IPS-18c (cell line): ENCODE measurements around the gene RNF144B.
"Not testable (repeated sequence)": the region's sequence is repeated elsewhere in the genome, so short reads cannot be mapped to it uniquely, and the experiment has no call there.

Source experiments
- H3K4me3 ChIP-seq: 2 replicates; pipeline ENCODE4 v1.7.0; 2013; ENCODE audit warnings: low read depth, mild to moderate bottlenecking, low read length, moderate library complexity; ENCODE audit not compliant: insufficient read depth
- H3K9me3 ChIP-seq: one replicate; pipeline ENCODE4 v1.6.1; 2013; ENCODE audit warnings: mild to moderate bottlenecking, low read length, moderate library complexity; ENCODE audit not compliant: control insufficient read depth, insufficient read depth

The RNF144B gene

DNA sequence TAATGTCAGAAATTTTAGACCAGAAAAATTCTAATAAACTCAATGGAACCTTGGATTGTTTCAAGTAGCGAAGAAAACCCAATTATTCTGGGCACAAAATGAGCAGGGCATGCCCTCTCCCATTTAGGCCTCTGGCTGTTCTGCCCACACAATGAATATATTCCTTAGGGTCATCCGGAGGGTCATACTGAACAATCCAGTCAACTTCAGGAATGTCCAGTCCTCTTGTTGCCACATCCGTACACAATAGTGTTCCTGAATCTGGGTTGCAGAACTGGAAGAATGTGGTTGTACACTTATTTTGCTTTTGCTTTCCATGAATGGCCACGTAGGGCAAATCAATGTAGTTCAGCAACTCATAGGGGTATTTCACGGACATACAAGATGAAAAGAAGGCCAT lies 23.4 kb upstream of the RNF144B start:
- H3K4me3 ChIP-seq, result no peak overlapping the region
- H3K9me3 ChIP-seq, result no peaks in the 10 kb centered on the region

- not testable (repeated sequence) for H3K9me3 ChIP-seq, H3K4me3 ChIP-seq
Measured at GRCh38 chr6:18364561-18364960, 22.6 kb upstream of the RNF144B start.

DNA sequence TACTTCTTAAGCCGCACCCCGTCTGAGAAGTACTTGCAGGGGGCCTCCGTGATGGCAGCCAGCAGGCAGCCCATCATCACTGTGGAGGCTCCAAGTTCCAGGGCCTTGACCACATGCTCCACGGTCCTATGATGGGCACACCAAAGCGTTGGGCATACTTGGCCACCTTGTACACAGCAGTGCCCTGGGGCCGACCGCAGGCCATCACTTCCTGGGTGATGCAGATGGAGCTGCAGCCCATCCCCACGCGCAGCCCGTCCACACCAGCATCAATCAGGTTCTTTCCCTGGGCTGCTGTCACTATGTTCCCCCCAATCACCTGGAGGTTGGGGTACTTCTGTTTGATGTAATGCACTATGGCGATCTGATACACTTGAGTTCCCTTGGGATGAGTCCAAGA lies 19.8 kb upstream of the RNF144B start:
- H3K4me3 ChIP-seq, result no peak overlapping the region

DNA sequence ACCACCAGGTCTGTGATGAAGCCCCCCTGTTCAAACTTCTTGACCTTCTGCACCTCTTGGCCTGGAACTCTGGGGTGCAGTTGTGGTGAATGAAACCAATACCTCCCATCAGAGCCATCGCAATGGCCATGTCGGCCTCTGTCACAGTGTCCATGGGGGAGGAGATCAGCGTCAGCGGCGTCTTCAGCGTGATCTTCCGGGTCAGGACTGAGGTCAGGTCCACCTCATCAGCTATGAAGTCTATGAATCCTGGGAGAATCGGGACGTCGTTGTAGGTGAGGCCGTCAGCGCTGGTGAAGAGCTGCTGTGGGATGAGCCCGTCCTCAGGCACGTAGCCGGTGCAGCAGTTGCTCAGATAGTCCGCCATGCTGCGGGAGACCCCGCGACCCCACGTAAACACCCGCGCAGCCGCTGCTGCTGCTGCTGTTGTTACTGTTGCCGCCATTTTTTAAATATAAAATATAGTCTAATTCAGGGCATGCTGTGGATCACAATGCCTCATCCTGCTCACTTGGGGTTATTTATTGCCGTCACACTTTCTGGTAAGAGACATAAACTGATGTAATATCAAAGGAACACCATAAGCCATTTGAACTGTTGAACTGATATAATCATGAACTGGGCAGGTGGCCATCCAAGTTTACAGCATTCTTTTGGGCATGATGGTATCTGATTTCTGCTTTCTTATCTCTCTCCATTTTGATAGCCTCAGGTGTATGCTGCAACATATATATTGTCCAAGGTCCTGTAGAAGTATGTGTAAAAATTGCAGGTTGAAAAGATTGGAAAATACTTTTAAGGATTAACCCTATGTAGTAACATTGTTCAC lies 18.7 kb upstream of the RNF144B start:
- H3K9me3 ChIP-seq, result no peaks in the 10 kb centered on the region
- no peak overlapping the region for H3K4me3 ChIP-seq

More for the DNA sequence above, 19.8 kb upstream of the RNF144B start:
- no peaks in the 10 kb centered on the region for H3K9me3 ChIP-seq

- H3K4me3 ChIP-seq, result no peak overlapping the region
- H3K9me3 ChIP-seq, result no peaks in the 10 kb centered on the region
Measured at GRCh38 chr6:18371010-18371409, 16.1 kb upstream of the RNF144B start.

- Histone ChIP-seq H3K4me3 (no peak overlapping the region), H3K9me3 (no peaks in the 10 kb centered on the region)
Measured at GRCh38 chr6:18371656-18372055, 15.5 kb upstream of the RNF144B start.

GRCh38 chr6:18380158-18380836 lies 6.9 kb upstream of the RNF144B start:
- H3K4me3 ChIP-seq, result no peak overlapping the region
- H3K9me3 ChIP-seq, result no peaks in the 10 kb centered on the region

DNA sequence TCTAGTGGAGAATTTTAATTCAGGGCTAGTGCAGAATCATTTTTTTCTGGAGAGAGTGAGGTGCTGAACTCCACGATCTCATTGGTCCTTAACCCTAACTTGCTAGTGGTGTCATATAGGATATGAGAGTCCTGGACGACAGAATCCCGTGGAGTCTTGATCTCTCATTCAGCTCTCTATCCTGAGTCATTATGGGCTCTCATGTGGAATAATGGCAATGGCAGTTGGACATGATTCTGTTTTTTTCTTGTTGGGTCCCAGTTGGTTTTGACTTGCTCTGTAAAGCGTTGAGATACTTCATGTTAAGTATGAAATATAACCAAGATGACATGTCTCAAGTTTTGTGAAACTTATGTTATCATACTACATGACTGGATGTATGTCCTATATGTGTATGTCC lies 6.3 kb upstream of the RNF144B start:
- Histone ChIP-seq H3K9me3 (no peaks in the 10 kb centered on the region), H3K4me3 (no peak overlapping the region)

GRCh38 chr6:18383441-18383840 lies 3.7 kb upstream of the RNF144B start:
- no peak overlapping the region for H3K4me3 ChIP-seq
- H3K9me3 ChIP-seq, result no peaks in the 10 kb centered on the region

DNA sequence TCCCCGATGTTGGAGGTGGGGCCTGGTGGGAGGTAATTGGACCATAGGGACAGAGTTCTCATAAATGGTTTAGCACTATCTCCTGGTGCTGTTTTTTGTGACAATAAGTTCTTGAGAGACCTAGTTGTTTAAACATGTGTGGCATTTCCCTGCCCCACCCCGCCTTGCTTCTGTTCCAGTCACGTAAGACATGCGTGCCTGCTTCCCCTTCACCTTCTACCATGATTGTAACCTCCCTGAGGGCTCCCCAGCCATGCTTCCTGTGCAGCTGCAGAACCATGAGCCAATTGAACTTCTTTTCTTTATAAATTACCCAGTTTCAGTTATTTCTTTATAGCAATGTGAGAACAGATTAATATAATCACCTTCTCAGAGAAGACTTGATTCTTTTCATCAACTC lies 2.5 kb upstream of the RNF144B start:
- no peak overlapping the region for H3K4me3 ChIP-seq
- no peaks in the 10 kb centered on the region for H3K9me3 ChIP-seq

GRCh38 chr6:18386298-18386976 lies 713 bp upstream of the RNF144B start:
- Histone ChIP-seq H3K9me3 (no peaks in the 10 kb centered on the region), H3K4me3 (peak overlapping the region; percentile 69; the same call in 1 of the 2 replicates)

GRCh38 chr6:18388271-18388670 lies 1.1 kb downstream of the RNF144B start:
- Histone ChIP-seq H3K9me3 (no peaks in the 10 kb centered on the region), H3K4me3 (no peak overlapping the region; the same call in 1 of the 2 replicates)

DNA sequence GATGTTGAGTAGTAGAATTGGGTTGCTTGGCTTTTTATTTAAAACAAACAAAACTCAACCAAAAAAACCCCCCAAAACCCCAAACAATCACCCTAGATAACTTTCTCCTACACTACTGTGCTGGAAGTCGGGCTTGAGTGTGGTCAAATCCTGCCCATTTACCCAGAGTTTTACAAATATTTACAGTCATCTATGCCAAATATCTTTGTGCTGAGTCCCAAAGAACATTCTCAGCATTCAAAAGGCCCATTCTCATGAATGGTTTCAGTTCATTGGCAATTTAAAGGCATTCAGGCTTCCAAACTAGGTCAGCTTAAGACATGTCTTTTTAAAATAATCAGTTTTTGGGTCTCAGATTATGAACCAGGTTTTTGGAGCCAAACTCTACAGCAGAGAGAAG lies 1.8 kb downstream of the RNF144B start:
- Histone ChIP-seq H3K4me3 (no peak overlapping the region), H3K9me3 (no peaks in the 10 kb centered on the region)

DNA sequence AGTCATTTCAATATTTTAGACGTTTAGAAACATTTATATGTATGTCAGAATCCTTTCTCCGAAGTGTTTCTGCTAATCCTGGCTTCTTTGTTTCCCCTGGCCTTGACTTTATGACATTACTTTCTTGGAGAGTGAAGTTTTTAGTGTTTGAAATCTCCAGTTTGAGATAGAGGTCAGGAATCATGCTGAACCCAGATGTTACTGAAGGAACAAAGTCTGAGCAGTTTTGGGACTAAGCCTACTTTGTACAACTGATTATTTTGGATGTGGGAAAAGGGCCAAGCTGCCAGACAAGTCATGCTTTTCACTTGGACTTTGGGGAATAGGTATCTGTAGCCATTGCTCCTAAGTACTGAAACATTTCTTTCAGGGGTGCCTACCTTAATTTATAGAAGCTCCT lies 2.3 kb downstream of the RNF144B start:
- Histone ChIP-seq H3K4me3 (no peak overlapping the region), H3K9me3 (no peaks in the 10 kb centered on the region)

DNA sequence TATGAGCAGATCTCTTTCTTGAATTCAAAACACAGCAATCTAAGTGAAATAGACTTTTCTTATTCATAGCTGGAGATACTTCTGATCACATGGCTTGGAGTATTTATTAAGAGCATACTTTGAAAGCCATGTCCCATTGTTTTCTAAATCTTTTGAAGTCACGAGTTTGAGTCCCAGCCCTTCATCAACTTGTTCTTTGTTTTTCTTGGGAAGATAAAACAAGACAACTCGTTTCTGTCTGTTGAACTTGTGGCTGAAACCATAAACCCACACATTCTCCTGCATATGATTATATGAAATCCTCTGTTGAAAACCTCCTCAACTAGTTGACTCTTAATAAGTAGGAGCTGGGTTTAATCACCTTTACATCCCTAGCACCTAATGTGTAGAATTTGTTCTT lies 3.3 kb downstream of the RNF144B start:
- Histone ChIP-seq H3K4me3 (no peak overlapping the region), H3K9me3 (no peaks in the 10 kb centered on the region)

DNA sequence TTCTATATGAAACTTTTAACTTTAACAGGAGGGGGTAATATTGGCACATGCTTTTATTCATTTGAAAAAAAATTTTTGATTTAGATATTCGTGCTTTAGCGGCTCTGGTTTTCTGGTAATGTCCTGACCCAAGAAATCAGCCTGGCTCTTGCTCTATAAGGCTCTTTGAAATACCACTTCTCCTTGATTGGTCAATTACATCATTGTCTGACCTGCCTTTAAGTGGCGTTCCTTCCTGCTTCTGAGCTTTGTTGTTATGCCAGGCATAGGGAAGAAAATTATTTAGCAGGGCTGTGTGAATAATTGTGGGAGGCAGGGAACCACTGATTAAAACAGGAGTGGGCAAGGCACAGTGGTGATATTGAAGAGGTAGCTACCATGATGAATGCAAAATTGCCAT lies 3.9 kb downstream of the RNF144B start:
- Histone ChIP-seq H3K4me3 (no peak overlapping the region), H3K9me3 (no peaks in the 10 kb centered on the region)

- H3K4me3 ChIP-seq, result no peak overlapping the region
- no peaks in the 10 kb centered on the region for H3K9me3 ChIP-seq
Measured at GRCh38 chr6:18392346-18392877, 5.3 kb downstream of the RNF144B start.

DNA sequence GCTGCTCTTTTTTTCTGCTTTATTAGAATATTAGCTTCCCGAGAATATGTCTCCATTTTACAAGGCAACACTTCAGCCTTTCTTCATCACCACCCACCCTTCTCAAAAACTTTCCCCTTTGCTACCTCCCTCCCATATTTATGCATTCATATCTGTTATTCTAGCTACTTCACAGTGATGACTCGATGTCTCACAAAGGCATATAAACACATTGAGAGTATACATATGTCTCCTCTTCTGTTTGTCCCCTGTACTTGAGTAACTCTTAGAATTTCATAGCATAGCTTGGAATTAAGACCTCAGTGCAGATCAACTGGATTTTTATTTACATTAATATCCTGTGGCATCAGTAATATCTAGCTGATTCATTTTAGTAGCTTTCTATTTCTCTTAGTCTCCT lies 6.5 kb downstream of the RNF144B start:
- H3K4me3 ChIP-seq, result no peak overlapping the region
- no peaks in the 10 kb centered on the region for H3K9me3 ChIP-seq
